HCT116 (cell line): ENCODE results near the gene SLC6A3.

Source experiments
- EZH2 ChIP-seq: fragments of 200-600 bp; sonication (generic); IDR thresholded peaks from 2 replicates; pipeline ENCODE4 v1.6.1; 2017; ENCODE audit warnings: antibody characterized with exemption, mixed run types
- FOSL1 ChIP-seq: IDR thresholded peaks from 2 replicates; pipeline ENCODE4 v1.6.1; 2012; ENCODE audit warnings: low read depth
- POLR2A ChIP-seq: IDR thresholded peaks from 2 replicates; pipeline ENCODE4 v1.7.0; 2011; ENCODE audit warnings: borderline replicate concordance; ENCODE audit not compliant: insufficient read depth, insufficient read length; ENCODE audit errors: extremely low read depth
- RAD21 ChIP-seq: IDR thresholded peaks from 2 replicates; pipeline ENCODE4 v1.6.1; 2012; ENCODE audit warnings: low read depth, mild to moderate bottlenecking
- SIN3A ChIP-seq: IDR thresholded peaks from 2 replicates; pipeline ENCODE4 v1.6.1; 2012; ENCODE audit warnings: low read depth
- SP1 ChIP-seq: IDR thresholded peaks from 2 replicates; pipeline ENCODE4 v1.6.1; 2012; ENCODE audit warnings: low read depth
- ZNF274 ChIP-seq: fragments of 200-500 bp; sonication (Bioruptor generic); IDR thresholded peaks from 2 replicates; pipeline ENCODE4 v1.6.1; 2014; ENCODE audit warnings: mild to moderate bottlenecking, low read depth, low read length, inconsistent platforms
- TF ChIP-seq, protein P1 (sequence below), 3 experiments: fragments of 200-600 bp in 1 of 3; sonication (generic) in 1 of 3; IDR thresholded peaks in 2 of 3; conservative IDR thresholded peaks in 1 of 3; 2 replicates each; pipeline ENCODE4 v1.5.1; 2012 to 2017; ENCODE audit warnings: low read depth in 2 of 3, low read length in 2 of 3, antibody characterized with exemption in 1 of 3, borderline replicate concordance in 1 of 3, control low read depth in 1 of 3, mild to moderate bottlenecking in 1 of 3, mixed read lengths in 1 of 3, mixed run types in 1 of 3, moderate library complexity in 1 of 3; ENCODE audit not compliant: insufficient read depth in 1 of 3
- TF ChIP-seq, protein P2 (sequence below): IDR thresholded peaks from 2 replicates; pipeline ENCODE4 v1.6.1; 2012; ENCODE audit warnings: low read depth

- TF ChIP-seq POLR2A (no peak), ZNF274 (no peak), EZH2 (no peak), FOSL1 (no peak), RAD21 (no peak), SP1 (no peak), SIN3A (no peak)
- TF ChIP-seq, protein P1, sequence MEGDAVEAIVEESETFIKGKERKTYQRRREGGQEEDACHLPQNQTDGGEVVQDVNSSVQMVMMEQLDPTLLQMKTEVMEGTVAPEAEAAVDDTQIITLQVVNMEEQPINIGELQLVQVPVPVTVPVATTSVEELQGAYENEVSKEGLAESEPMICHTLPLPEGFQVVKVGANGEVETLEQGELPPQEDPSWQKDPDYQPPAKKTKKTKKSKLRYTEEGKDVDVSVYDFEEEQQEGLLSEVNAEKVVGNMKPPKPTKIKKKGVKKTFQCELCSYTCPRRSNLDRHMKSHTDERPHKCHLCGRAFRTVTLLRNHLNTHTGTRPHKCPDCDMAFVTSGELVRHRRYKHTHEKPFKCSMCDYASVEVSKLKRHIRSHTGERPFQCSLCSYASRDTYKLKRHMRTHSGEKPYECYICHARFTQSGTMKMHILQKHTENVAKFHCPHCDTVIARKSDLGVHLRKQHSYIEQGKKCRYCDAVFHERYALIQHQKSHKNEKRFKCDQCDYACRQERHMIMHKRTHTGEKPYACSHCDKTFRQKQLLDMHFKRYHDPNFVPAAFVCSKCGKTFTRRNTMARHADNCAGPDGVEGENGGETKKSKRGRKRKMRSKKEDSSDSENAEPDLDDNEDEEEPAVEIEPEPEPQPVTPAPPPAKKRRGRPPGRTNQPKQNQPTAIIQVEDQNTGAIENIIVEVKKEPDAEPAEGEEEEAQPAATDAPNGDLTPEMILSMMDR (IDR thresholded peaks at IDR 0.05 in 2 of 3, conservative IDR thresholded peaks at IDR 0.05 in 1 of 3; ENCODE audit: borderline replicate concordance in 1 of 3, insufficient read depth in 1 of 3, low read depth in 2 of 3, low read length in 2 of 3) = no peak
- TF ChIP-seq, protein P2, sequence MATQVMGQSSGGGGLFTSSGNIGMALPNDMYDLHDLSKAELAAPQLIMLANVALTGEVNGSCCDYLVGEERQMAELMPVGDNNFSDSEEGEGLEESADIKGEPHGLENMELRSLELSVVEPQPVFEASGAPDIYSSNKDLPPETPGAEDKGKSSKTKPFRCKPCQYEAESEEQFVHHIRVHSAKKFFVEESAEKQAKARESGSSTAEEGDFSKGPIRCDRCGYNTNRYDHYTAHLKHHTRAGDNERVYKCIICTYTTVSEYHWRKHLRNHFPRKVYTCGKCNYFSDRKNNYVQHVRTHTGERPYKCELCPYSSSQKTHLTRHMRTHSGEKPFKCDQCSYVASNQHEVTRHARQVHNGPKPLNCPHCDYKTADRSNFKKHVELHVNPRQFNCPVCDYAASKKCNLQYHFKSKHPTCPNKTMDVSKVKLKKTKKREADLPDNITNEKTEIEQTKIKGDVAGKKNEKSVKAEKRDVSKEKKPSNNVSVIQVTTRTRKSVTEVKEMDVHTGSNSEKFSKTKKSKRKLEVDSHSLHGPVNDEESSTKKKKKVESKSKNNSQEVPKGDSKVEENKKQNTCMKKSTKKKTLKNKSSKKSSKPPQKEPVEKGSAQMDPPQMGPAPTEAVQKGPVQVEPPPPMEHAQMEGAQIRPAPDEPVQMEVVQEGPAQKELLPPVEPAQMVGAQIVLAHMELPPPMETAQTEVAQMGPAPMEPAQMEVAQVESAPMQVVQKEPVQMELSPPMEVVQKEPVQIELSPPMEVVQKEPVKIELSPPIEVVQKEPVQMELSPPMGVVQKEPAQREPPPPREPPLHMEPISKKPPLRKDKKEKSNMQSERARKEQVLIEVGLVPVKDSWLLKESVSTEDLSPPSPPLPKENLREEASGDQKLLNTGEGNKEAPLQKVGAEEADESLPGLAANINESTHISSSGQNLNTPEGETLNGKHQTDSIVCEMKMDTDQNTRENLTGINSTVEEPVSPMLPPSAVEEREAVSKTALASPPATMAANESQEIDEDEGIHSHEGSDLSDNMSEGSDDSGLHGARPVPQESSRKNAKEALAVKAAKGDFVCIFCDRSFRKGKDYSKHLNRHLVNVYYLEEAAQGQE = no peak
Observed at GRCh38 chr5:1415626-1416360, 29.4 kb downstream of the SLC6A3 start.
